ENCODE results near the gene KEAP1.

Gene KEAP1

GRCh38 chr19:10521461-10522171 is 18.5 kb upstream of the KEAP1 start:
- no peak for DNase-seq

GRCh38 chr19:10520652-10521318 is 17.6 kb upstream of the KEAP1 start:
- no peak for DNase-seq

DNA sequence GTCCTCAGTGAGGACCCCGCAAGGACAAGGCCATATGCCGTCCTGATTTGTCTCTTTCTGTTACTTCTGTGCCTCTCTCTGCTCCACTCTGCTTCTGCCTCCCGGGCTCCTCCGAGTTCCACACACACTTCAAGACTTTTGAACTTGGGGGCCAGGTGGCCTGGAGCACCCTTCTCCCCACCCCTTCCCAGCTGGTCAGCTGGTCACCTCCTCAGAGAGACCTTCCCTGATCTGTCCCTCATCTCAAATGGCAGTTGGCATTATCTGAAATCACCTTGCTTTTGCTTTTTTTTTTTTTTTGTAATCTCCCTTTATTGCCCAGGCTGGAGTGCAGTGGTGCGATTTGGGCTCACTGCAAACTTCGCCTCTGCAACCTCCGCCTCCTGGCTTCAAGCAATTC is 16.3 kb upstream of the KEAP1 start:
- DNase-seq = no peak

DNA sequence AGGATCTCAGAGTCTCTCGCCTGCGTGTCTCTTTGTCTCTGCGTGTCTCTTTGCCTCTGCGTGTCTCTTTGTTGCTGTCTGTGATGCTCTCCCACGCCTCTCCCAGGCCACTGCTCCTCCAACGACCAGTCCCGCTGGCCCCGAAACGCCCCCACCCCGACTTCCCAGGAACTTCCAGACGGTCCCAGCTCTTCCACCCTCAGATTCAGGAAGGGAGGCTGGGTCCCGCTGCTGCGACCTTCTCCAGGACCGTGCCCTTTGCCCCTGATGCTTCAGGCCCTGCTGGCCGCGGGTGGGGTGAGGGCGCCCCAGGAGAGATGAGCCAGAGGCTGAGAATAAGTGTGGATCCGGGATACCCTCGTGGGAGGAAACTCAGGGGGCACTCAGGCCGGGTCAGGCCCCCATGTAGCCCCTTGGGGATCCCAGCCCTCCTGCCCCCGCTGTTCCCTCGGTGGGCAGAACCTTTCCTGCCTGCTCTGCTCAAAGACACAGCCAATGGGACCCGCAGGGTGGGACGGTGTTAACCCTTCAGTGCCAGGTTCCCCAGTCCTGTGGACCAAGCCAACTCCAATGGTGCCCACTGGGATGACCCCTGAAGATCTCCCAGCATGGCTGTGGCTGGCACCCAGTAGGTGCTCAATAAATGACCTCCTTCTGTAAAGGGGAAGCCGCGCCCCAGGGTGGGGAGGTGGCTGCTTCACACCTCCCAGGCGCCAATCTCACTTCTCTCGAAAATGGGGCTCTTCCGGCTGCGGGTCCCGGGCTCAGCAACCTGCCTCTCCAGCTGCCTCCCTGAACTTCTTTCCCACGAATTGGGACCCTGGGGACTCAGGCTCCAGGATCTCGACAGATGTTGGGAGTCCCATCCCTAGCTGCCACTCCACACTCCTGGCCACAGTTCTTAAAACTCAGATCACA is 15.5 kb upstream of the KEAP1 start:
- no peak for DNase-seq

DNA sequence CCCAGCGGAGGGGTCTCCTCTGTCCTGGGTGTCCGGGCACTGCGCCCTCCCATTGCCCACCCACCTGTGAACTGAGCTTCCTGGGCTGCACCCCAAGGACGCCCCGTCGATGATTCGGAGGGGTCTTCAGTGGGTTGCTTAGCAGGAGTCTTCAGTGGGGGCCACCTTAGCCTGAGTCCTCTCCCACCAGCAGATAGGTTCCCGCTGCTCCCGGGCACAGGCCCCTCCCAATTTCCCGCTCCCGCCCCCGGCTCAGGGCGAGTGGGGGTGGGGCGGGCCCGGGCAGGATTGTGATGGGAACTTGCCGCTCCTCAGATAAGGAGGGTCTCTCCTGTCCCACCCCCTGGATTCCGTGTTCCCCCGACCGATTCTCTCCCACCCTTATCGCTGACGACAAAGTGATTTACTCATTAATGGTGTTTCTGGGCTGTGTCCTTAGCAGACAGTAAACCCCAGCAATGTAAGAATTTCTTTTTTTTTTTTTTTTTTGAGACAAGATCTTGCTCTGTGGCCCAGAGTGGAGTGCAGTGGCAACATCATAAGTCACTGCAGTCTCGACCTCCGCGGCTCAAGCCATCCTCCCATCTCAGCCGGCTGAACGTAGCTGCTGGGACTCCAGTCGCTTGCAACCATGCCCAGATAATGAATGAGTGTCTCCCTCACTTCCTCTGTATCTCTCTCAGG is 14.7 kb upstream of the KEAP1 start:
- DNase-seq = no peak

DNA sequence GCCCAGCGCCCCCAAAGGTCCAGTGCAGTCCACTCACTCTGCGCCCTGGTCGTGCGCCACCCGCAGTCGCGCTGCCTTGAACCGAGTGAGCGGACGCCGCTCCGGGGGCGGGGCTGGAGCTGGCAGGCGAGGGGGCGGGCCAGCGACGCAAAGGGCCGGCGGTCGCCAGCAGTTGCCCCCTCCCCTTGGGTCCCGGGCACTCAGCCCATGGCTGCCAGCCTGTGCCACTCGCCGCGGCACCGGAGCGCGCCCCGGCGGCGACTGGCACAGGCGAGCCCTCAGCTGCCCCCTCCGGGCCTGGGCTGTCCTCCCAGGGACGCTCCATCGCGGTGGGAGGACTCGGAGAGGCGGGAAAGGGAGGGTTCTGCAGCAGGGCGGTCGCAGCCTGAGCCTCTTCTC is 14.2 kb upstream of the KEAP1 start, which contains the start of gene S1PR5:
Gene S1PR5 (minus strand): TSS at position 87 of the 399 bp plus-strand sequence. CDS start 2,436 bp downstream, outside the sequence.
- DNase-seq = no peak

GRCh38 chr19:10516671-10517286 is 13.6 kb upstream of the KEAP1 start:
- DNase-seq = no peak

DNA sequence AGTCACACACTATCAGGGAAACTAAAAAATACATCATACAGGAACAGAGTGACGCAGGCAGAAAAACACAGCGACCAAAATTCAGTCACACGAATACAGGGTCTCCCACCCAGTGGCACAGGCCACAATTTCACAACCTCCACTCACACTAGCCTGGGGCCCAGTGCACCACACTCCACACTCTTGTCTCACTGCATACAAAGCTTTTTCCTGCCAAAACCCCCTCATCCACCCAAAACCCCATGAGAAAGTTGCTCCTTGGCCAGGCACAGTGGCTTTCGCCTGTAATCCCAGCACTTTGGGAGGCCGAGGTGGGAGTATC is 12.9 kb upstream of the KEAP1 start:
- no peak for DNase-seq

DNA sequence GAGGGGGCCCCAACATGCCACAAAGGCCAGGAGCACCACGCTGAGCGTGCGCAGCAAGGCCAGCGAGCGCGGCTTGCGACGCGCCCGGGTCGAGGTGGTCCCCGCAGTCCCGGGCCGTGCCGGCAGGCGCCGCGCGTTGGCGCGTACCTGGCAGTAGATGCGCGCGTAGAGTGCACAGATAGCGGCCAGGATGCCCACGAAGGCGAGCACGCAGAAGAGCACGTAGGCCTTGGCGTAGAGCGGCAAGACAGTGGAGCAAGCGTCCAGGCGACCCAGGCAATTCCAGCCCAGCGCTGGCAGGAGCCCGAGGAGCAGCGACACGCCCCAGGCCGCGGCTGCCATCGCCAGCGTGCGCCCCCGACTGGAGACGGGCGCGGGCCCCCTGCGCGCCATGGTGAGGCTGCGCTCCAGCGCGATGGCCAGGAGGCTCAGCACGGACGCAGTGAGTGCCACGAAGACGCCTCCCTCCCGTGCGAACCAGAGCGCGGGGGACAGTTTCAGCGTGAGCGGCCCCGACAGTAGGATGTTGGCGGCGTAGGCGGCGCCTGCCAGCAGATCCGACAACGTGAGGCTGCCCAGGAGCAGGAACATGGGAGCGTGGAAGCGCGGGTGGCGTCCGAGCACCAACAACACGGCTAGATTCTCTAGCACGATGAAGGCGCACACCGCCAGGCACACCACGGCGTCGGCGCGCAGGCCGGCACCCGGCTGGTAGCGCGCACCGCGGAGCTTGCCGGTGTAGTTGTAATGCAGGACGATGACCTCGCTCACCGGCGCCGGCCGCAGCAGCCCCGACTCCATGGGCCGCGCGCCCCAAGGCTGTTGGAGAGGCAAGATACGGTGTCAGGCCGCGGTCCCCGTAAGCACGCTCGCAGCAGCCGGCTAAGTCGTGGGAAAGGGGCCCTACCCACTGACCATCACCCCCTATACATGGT is 11.3 kb upstream of the KEAP1 start:
- DNase-seq = peak; percentile 17 to 33

DNA sequence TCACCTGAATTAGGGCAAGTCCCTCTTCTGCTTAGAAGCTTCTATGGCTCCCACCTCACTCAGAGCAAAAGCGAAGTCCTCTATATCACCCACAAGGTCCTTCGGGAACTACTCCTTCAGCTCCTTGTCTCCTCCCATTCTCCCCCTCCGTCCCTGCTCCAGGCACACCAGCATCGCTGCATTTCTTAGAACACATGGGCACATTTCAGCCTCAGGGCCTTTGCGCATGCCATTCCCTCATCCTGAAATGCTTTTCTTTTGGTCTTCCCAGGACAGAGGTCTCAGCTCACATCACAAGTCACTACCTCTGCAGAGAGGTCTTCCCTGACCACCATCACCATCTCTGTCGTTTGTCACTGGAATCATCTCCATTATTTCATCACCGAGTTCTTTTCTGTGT is 10.1 kb upstream of the KEAP1 start:
- no peak for DNase-seq

DNA sequence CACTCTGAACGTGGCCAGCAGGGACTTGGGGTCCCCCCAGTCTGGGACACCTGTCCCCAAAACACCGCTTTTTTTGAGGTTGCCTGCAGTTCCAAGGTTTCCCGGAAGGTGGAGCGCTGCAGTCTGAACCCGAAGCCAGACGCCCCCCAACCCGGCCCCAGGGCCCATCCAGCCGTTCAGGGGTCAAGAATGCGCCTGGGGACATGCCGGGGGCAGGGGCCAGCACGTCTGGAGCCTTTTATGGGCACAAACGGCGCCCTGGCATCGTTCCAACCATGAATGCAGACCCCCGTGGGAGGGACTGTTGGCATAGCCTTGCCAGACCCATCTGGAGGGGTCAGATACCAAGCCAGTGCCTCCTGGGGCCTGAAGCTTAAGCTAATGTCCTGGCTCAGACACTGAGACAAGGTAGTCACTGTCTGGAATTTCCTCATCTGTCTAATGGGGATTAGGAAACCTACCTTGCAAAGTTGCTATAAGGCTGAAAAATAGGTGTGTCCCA is 7.2 kb upstream of the KEAP1 start:
- peak; percentile 49 to 61 for DNase-seq

DNA sequence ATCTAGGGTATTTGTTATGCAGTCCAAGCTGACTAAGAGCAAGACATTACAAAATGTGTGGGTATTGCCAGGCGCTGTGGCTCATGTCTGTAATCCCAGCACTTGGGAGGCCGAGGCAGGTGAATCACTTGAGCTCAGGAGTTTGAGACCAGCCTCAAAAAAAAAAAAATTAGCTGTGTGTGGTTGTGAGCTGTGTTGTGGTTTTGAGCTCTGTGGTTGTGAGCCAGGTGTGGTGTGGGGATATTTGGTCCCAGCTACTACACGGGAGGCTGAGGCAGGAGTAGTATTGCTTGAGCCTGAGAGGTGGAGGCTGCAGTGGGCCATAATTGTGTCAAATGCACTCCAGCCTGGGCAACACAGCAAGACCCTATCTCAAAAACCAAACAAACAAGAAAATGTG is 5.6 kb upstream of the KEAP1 start:
- DNase-seq = no peak

DNA sequence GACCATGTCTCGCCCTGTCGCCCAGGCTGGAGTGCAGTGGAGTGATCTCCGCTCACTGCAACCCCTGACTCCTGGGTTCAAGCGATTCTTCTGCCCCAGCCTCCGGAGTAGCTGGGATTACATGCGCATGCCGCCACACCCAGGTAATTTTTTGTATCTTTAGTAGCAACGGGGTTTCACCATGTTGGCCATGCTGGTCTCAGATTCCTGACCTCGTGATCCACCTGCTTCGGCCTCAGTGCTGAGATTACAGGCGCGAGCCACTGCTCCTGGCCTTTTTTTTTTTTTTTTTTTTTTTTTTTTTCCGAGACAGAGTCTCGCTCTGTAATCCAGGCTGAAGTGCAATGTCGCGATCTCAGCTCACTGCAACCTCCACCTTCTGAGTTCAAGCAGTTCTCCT is 4.9 kb upstream of the KEAP1 start:
- no peak for DNase-seq

GRCh38 chr19:10505583-10506229 is 2.5 kb upstream of the KEAP1 start:
- DNase-seq = peak; percentile 79 to 82

- DNase-seq = peak; percentile 81 to 85
Measured at GRCh38 chr19:10502524-10503001, 593 bp downstream of the KEAP1 start.

DNA sequence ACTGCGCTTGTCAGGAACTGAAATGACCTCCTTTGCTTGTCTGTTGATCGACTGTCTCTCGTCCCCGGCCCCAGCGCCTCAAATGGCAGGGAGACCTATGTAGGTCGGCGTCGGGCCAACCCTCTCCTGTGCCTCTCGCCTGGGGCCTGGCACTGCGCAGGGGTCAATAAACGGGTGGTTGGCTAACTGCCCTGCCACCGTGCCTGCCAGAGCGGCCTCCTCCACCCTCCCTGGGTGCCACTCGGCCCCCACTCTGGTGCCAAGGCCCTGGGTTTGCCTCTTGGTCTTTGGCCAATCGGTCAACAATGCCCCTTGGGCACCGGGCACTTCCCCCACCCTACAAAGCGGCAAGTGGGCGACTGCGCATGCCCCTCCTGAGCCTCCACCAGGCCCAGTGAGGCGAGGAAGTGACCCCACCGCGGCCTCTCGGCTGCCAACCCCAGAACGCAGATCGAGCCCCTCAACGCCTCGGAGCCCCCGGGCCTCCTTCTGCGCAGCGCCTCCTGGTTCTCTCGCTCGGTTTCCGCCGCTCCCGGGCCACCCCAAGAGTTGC is 1.1 kb downstream of the KEAP1 start:
- DNase-seq = peak; percentile 16 to 20

DNA sequence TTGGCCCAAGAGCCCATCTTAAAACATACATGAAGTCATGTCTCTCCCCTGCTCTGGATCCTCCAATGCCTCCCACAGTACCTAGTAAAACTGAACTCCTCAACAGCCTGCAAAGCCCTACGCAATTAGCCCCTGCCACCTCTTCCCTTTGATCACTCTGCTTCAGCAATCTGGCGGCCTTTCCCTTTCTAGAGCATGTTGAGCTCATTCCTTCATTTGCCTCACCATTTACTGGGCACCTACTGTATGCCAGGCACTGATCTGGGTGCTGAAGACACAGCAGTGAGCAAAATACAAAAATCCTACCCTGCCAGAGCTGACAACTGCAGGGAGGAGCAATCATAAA is 2.9 kb downstream of the KEAP1 start:
- no peak for DNase-seq

DNA sequence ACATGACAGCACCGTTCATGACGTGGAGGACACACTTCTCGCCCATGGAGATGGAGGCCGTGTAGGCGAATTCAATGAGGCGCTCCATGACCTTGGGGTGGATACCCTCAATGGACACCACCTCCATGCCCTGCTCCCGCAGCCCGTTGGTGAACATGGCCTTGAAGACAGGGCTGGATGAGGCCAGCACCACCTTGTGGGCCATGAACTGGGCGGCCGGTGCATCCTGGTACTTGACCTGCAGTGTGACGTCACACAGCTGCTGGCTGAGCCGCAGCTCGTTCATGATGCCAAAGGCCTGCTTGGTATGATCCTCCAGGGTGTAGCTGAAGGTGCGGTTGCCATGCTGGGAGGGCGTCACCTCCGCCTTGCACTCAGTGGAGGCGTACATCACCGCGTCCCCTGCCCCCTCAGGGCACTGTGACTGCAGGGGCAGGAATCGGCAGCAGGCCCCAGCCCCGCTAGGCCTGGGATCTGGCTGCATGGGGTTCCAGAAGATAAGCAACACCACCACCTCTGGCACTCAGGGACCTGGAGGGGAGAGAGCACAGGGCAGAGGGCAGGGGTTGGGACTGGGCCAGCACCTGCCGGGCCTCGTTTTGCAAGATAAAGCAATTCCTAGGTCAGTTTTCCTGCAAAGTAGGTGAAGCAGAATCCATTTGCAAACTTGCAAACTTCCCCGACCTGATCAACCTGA is 3.5 kb downstream of the KEAP1 start:
- DNase-seq = no peak

DNA sequence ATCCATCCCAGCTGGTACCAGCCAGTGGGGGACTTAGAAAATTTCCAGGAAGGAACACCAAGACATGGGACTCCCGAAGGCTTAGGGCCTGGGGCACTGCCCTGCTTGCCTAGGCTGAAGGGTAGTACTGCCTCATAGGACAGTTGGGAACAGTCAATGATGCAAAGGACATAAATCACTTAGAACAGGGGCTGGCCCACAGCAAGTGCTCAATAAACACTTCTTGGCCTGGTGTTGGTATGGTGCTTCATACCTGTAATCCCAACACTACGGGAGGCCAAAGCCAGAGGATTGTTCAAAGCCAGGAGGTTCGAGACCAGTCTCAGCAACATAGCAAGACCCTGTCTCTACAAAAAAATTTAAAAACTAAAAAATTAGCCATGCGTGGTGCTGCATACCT is 5.8 kb downstream of the KEAP1 start:
- no peak for DNase-seq
